ENCODE measurements around the gene CYTH3. TPM values are rescaled to one million over a fixed set of nuclear protein-coding genes. Genes with fewer than 3 reads are reported as not detected.

CYTH3 gene
- total and polyA plus RNA-seq, 2 of the 13 experiments (the other 11 are each of a cell fraction or from before 2014, with no cell fraction given): 3.1 to 3.8 TPM

DNA sequence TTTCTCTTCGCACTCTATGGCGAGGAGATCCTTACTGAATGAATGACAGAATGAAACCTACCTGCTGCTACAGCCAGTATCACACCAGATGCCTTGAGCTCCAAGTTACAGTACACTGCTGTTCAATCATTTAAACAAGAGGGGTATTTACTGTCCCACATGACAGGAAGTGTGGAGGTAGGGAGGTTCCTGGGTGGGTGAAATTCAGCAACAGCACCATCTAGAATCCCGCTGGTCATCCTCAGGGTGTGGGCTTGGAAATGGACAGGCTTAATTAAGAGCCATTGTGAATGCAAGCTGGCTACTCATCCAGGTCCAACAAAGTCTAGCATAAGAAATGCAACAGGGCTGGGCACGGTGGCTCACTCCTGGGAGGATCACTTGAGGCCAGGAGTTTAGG lies 14.7 kb downstream of the CYTH3 start:
- TF ChIP-seq EHMT2 (IDR thresholded peaks at IDR 0.05; ENCODE audit: borderline replicate concordance, low read depth, low read length): no peak
- TF ChIP-seq, protein P1, sequence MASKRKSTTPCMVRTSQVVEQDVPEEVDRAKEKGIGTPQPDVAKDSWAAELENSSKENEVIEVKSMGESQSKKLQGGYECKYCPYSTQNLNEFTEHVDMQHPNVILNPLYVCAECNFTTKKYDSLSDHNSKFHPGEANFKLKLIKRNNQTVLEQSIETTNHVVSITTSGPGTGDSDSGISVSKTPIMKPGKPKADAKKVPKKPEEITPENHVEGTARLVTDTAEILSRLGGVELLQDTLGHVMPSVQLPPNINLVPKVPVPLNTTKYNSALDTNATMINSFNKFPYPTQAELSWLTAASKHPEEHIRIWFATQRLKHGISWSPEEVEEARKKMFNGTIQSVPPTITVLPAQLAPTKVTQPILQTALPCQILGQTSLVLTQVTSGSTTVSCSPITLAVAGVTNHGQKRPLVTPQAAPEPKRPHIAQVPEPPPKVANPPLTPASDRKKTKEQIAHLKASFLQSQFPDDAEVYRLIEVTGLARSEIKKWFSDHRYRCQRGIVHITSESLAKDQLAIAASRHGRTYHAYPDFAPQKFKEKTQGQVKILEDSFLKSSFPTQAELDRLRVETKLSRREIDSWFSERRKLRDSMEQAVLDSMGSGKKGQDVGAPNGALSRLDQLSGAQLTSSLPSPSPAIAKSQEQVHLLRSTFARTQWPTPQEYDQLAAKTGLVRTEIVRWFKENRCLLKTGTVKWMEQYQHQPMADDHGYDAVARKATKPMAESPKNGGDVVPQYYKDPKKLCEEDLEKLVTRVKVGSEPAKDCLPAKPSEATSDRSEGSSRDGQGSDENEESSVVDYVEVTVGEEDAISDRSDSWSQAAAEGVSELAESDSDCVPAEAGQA (IDR thresholded peaks at IDR 0.05; ENCODE audit: low read depth): no peak
- TF ChIP-seq, protein P1 (CRISPR knock-in tag; IDR thresholded peaks at IDR 0.05; ENCODE audit: borderline replicate concordance): no peak
- no peak for TF ChIP-seq HMG20A (CRISPR knock-in tag; IDR thresholded peaks at IDR 0.05; ENCODE audit: borderline replicate concordance)
- no peak for TF ChIP-seq RFX3 (CRISPR knock-in tag; IDR thresholded peaks at IDR 0.05)
- TF ChIP-seq JUND (CRISPR knock-in tag; IDR thresholded peaks at IDR 0.05): no peak
- no peak for TF ChIP-seq NAIF1 (CRISPR knock-in tag; IDR thresholded peaks at IDR 0.05; ENCODE audit: borderline replicate concordance)
- TF ChIP-seq FOXJ3 (CRISPR knock-in tag; IDR thresholded peaks at IDR 0.05; ENCODE audit: borderline replicate concordance): no peak
- TF ChIP-seq ZNF354B (CRISPR knock-in tag; IDR thresholded peaks at IDR 0.05): no peak
- TF ChIP-seq RARA (CRISPR knock-in tag; IDR thresholded peaks at IDR 0.05): no peak
- no peak for TF ChIP-seq THAP11 (CRISPR knock-in tag; IDR thresholded peaks at IDR 0.05)
- CTCF ChIA-PET (ENCODE audit: low intra/inter-chr PET ratio, low total read pairs): no interaction called here

More for the DNA sequence above, 14.7 kb downstream of the CYTH3 start:
- ATAC-seq (no peak), FAIRE-seq (no peak), DNase-seq (ENCODE audit: low spot score) (no peak)
- WGBS (ENCODE audit: low lambda C conversion rate): 92% methylated on average over 4 of the region's 4 CpGs
- intact Hi-C loops (cut with micrococcal nuclease; ENCODE audit: unreplicated experiment): no loop called here
- in situ Hi-C loops (cut with HindIII; ENCODE audit: extremely low pct_ligation_motif_present, low pct_unique_long_range_greater_than_20kb): no loop called here
- no TSS peak for BruUV-seq (replicated peaks)
- POLR2A ChIA-PET: no interaction called here
- Histone ChIP-seq H3K4me1 (ENCODE audit: insufficient read depth, low read length) (peaks cover 46% of the 10 kb centered on the region), H4K20me1 (ENCODE audit: insufficient read depth, low read length) (peaks cover 5% of the 10 kb centered on the region; the same call in 1 of the 2 replicates), H3K4me2 (ENCODE audit: low read depth, low read length) (no peak overlapping the region), H3K79me2 (ENCODE audit: insufficient read depth, low read length) (no peaks in the 10 kb centered on the region), H3K27me3 (ENCODE audit: control insufficient read depth in 1 of 2, insufficient read depth in 2 of 2, low read length in 2 of 2) (peaks cover 0 to 8% of the 10 kb centered on the region in 2 experiments; a peak in 1 of 5 replicates), H3K9me3 (ENCODE audit: low read length) (no peaks in the 10 kb centered on the region), H3K27ac (ENCODE audit: extremely low read length, insufficient read depth, low read length) (no peak overlapping the region), H2AFZ (ENCODE audit: low read length) (no peak overlapping the region), H3K4me3 (replicated peaks in 1 of 3; ENCODE audit: insufficient read depth in 1 of 3, low read depth in 2 of 3, low read length in 3 of 3) (no peak overlapping the region), H3K36me3 (replicated peaks in 1 of 2; ENCODE audit: control insufficient read depth in 1 of 2, insufficient read depth in 2 of 2, low read length in 2 of 2) (no peaks in the 10 kb centered on the region), H3K9ac (ENCODE audit: insufficient read depth, low read depth, low read length) (no peak overlapping the region)
